TTC549 (cell line): ENCODE results near the gene ANAPC16.

ENCODE experiments used
- FAIRE-seq: peaks from 2 replicates; lab custom pipeline; 2012; peaks lifted over from hg19 to GRCh38; lab: Jason Lieb, UNC

Gene ANAPC16

DNA sequence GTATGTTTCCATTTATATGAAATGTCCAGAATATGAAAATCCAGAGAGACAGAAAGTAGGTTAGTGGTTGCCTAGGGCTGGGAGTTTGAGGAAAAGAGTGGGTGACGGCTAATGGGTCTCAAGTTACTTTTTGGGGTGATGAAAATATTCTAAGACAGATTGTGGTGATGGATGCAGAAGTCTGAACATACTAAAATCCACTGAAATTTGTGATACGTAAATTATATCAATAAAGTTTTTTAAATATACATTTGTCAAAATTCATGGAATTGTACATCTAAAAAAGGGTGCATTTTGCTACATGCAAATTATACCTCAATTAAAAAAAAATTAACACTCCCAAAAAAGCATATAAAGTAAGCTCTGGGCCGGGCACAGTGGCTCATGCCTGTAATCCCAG lies 67.3 kb downstream of the ANAPC16 start:
- no peak for FAIRE-seq
